Muscle of back (tissue), 11 donors: ENCODE measurements around the gene RHOXF1. TPM values are rescaled to one million over a fixed set of nuclear protein-coding genes. Genes with fewer than 3 reads are reported as not detected.
"Not testable (repeated sequence)": the region's sequence is repeated elsewhere in the genome, so short reads cannot be mapped to it uniquely, and the experiment has no call there.

Source experiments
- DNase-seq, 3 donors: peaks; one replicate each; pipeline versions ENCODE4 v3.0.0 to v3.0.0-alpha.2; 2013
- polyA plus RNA-seq, 10 donors: library from polyadenylated mRNA; unstranded; fragments of 120-200 nt; gene quantifications; one replicate each; pipeline ENCODE4 v1.2.1, GENCODE V29; 2013; ENCODE audit not compliant: insufficient read length in 10 of 10

RHOXF1 gene
- polyA plus RNA-seq, 10 donors: 0.17 to 1.1 (median 0.68) TPM; not detected in 4

GRCh38 chrX:120087289-120088017, 28.3 kb downstream of the RHOXF1 start:
- no peak for DNase-seq

GRCh38 chrX:120085553-120086185, 30.0 kb downstream of the RHOXF1 start:
- not testable (repeated sequence) for DNase-seq

- not testable (repeated sequence) for DNase-seq
These were observed 38.1 kb downstream of the RHOXF1 start, which contains the start of gene RHOXF2B for GRCh38 chrX:120077590-120077989. Gene RHOXF2B, minus strand, starts transcription at chrX:120077690. Its CDS starts 138 bp downstream, at chrX:120077552.

- DNase-seq: not testable (repeated sequence)
These were observed 49.5 kb downstream of the RHOXF1 start for GRCh38 chrX:120066169-120066568.

Other genes starting within 250 kb of the RHOXF1 start
- 10 to 100 TPM in 2 of 10 donors, 1 to 10 TPM in 8; 7.9 to 11.3 (median 8.9) TPM for gene RNF113A, start 244.2 kb downstream of the RHOXF1 start, polyA plus RNA-seq
- gene NDUFA1, start 244.1 kb downstream of the RHOXF1 start, polyA plus RNA-seq: 100 to 1,000 TPM in 6 of 10 donors, 10 to 100 TPM in 4; 81.4 to 126 (median 101) TPM
- gene AKAP14, start 220.0 kb downstream of the RHOXF1 start, polyA plus RNA-seq: not detected
- gene NKAP, start 172.2 kb downstream of the RHOXF1 start, polyA plus RNA-seq: 10 to 100 TPM in 1 of 10 donors, 1 to 10 TPM in 9; 7.7 to 10.7 (median 8.8) TPM
- gene RHOXF2B, start 38.2 kb downstream of the RHOXF1 start, polyA plus RNA-seq: under 1 TPM in 2 of 10 donors, not detected in 8; 0.09 to 0.10 TPM
- gene RHOXF2, start 42.7 kb upstream of the RHOXF1 start, polyA plus RNA-seq: not detected
- 10 to 100 TPM; 13.6 to 20.9 (median 15.7) TPM for gene ZBTB33, start 134.9 kb upstream of the RHOXF1 start, polyA plus RNA-seq
- gene TMEM255A, start 195.5 kb upstream of the RHOXF1 start, polyA plus RNA-seq: 10 to 100 TPM in 6 of 10 donors, 1 to 10 TPM in 4; 7.7 to 16.3 (median 10.6) TPM
- 100 to 1,000 TPM; 155 to 376 (median 258) TPM for gene ATP1B4, start 246.2 kb upstream of the RHOXF1 start, polyA plus RNA-seq